Measurements from ENCODE around the gene CSF3R. TPM values are rescaled to one million over a fixed set of nuclear protein-coding genes. Genes with fewer than 3 reads are reported as not detected.

CSF3R gene
- total and polyA plus RNA-seq, 4 donors: 129 to 705 (median 207) TPM

- TF ChIP-seq CTCF (IDR thresholded peaks at IDR 0.05; ENCODE audit: control extremely low read depth, extremely low read depth): no peak
Measured at GRCh38 chr1:36486439-36487335, 4.0 kb upstream of the CSF3R start.

GRCh38 chr1:36486093-36486438 is 3.4 kb upstream of the CSF3R start:
- Histone ChIP-seq H3K36me3 (ENCODE audit: control insufficient read depth in 4 of 4, insufficient read depth in 4 of 4, low read length in 4 of 4) (no peaks in the 10 kb centered on the region), H3K27ac (ENCODE audit: low read depth in 1 of 2, low read length in 1 of 2) (peak overlapping the region in 1 of 2 donors; percentile 69), H3K27me3 (ENCODE audit: control insufficient read depth in 3 of 3, insufficient read depth in 3 of 3, low read length in 2 of 3) (no peaks in the 10 kb centered on the region), H3K9me3 (ENCODE audit: control insufficient read depth in 4 of 4, insufficient read depth in 3 of 4, low read length in 3 of 4) (no peaks in the 10 kb centered on the region), H3K9ac (ENCODE audit: insufficient read depth in 1 of 2, low read length in 2 of 2) (no peak overlapping the region), H3K4me1 (ENCODE audit: control insufficient read depth in 5 of 5, insufficient read depth in 5 of 5, low read length in 5 of 5) (peaks cover 0 to 19% (median 5%) of the 10 kb centered on the region in 5 donors), H3K4me3 (no peak overlapping the region)
- WGBS, 2 donors: 86 to 88% methylated on average over 2 of the region's 2 CpGs
- TF ChIP-seq CTCF (IDR thresholded peaks at IDR 0.05; ENCODE audit: control extremely low read depth, extremely low read depth): no peak
- DNase-seq: no peak
- no peak for ATAC-seq (ENCODE audit: insufficient read depth, low FRiP score)

More at GRCh38 chr1:36486439-36487335, 4.0 kb upstream of the CSF3R start:
- H3K36me3 ChIP-seq (ENCODE audit: control insufficient read depth in 4 of 4, insufficient read depth in 4 of 4, low read length in 4 of 4): no peaks in the 10 kb centered on the region
- 20 to 33% methylated on average over 17 of the region's 17 CpGs for WGBS, 2 donors
- peak; percentile 18 to 63 (median 31) for DNase-seq
- no peak overlapping the region for H3K4me3 ChIP-seq
- no peak overlapping the region for H3K9ac ChIP-seq (ENCODE audit: insufficient read depth in 1 of 2, low read length in 2 of 2)
- no peaks in the 10 kb centered on the region for H3K27me3 ChIP-seq (ENCODE audit: control insufficient read depth in 3 of 3, insufficient read depth in 3 of 3, low read length in 2 of 3)
- H3K27ac ChIP-seq (ENCODE audit: low read depth in 1 of 2, low read length in 1 of 2): peak overlapping the region in 1 of 2 donors; percentile 78
- peak; percentile 79 for ATAC-seq (ENCODE audit: insufficient read depth, low FRiP score)
- H3K9me3 ChIP-seq (ENCODE audit: control insufficient read depth in 4 of 4, insufficient read depth in 3 of 4, low read length in 3 of 4): no peaks in the 10 kb centered on the region
- H3K4me1 ChIP-seq (ENCODE audit: control insufficient read depth in 5 of 5, insufficient read depth in 5 of 5, low read length in 5 of 5): peaks cover 0 to 16% (median 5%) of the 10 kb centered on the region in 5 donors

GRCh38 chr1:36484099-36484498 is 1.4 kb upstream of the CSF3R start:
- no peak overlapping the region for H3K4me3 ChIP-seq
- no peaks in the 10 kb centered on the region for H3K36me3 ChIP-seq (ENCODE audit: control insufficient read depth in 4 of 4, insufficient read depth in 4 of 4, low read length in 4 of 4)
- H3K9ac ChIP-seq (ENCODE audit: insufficient read depth in 1 of 2, low read length in 2 of 2): no peak overlapping the region
- 90% methylated on average over 2 of the region's 2 CpGs for WGBS, 2 donors
- DNase-seq: no peak
- H3K9me3 ChIP-seq (ENCODE audit: control insufficient read depth in 4 of 4, insufficient read depth in 3 of 4, low read length in 3 of 4): no peaks in the 10 kb centered on the region
- ATAC-seq (ENCODE audit: insufficient read depth, low FRiP score): no peak
- H3K27ac ChIP-seq (ENCODE audit: low read depth in 1 of 2, low read length in 1 of 2): no peak overlapping the region
- no peaks in the 10 kb centered on the region for H3K27me3 ChIP-seq (ENCODE audit: control insufficient read depth in 3 of 3, insufficient read depth in 3 of 3, low read length in 2 of 3)
- peaks cover 0 to 19% (median 5%) of the 10 kb centered on the region in 5 donors for H3K4me1 ChIP-seq (ENCODE audit: control insufficient read depth in 5 of 5, insufficient read depth in 5 of 5, low read length in 5 of 5)
- TF ChIP-seq CTCF (IDR thresholded peaks at IDR 0.05; ENCODE audit: control extremely low read depth, extremely low read depth): no peak
